Measurements from ENCODE around the gene PREX1. TPM values are rescaled to one million over a fixed set of nuclear protein-coding genes. Genes with fewer than 3 reads are reported as not detected.

Gene PREX1
- total RNA-seq, 1 experiment from 2014 or later: 34.3 TPM

- no peak overlapping the region for H3K27ac ChIP-seq
- H3K4me3 ChIP-seq: no peak overlapping the region
- no peak for DNase-seq (ENCODE audit: low read depth in 1 of 2, low spot score in 2 of 2)
- H3K36me3 ChIP-seq: no peaks in the 10 kb centered on the region
- H3K9me3 ChIP-seq (replicated peaks): no peaks in the 10 kb centered on the region
- no peaks in the 10 kb centered on the region for H3K27me3 ChIP-seq (replicated peaks)
- H3K4me1 ChIP-seq (replicated peaks): no peaks in the 10 kb centered on the region
Measured at GRCh38 chr20:48709744-48710143, 118.1 kb downstream of the PREX1 start.

- no peaks in the 10 kb centered on the region for H3K4me1 ChIP-seq (replicated peaks)
- no peaks in the 10 kb centered on the region for H3K9me3 ChIP-seq (replicated peaks)
- H3K27ac ChIP-seq: no peak overlapping the region
- H3K36me3 ChIP-seq: no peaks in the 10 kb centered on the region
- DNase-seq (ENCODE audit: low read depth in 1 of 2, low spot score in 2 of 2): no peak
- H3K4me3 ChIP-seq: no peak overlapping the region
- no peaks in the 10 kb centered on the region for H3K27me3 ChIP-seq (replicated peaks)
Measured at GRCh38 chr20:48709058-48709691, 118.6 kb downstream of the PREX1 start.

DNA sequence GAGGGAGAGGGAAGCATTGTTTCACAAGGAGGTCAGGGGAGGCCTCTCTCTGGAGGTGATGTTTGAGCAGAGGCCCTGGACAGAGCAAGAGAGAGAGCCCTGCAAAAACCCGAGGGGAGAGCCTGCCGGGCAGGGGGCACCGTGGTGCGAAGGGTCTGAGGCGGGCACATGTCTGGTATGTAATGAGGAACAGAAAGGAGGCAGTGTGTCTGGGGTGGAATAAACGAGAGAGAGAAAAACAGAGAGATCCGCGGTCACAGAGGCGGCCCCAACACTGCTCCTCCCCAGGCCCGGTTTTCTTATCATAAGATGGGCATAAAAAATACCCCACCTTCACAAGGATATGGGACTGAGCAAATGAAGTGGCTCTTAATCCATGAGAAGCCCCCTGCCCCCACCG is 119.2 kb downstream of the PREX1 start:
- Histone ChIP-seq H3K27me3 (replicated peaks) (no peaks in the 10 kb centered on the region), H3K27ac (no peak overlapping the region), H3K4me1 (replicated peaks) (no peaks in the 10 kb centered on the region), H3K9me3 (replicated peaks) (no peaks in the 10 kb centered on the region), H3K36me3 (no peaks in the 10 kb centered on the region), H3K4me3 (no peak overlapping the region)
- no peak for DNase-seq (ENCODE audit: low read depth in 1 of 2, low spot score in 2 of 2)

GRCh38 chr20:48708116-48708515 is 119.7 kb downstream of the PREX1 start:
- Histone ChIP-seq H3K4me1 (replicated peaks) (no peaks in the 10 kb centered on the region), H3K4me3 (no peak overlapping the region), H3K36me3 (no peaks in the 10 kb centered on the region), H3K27me3 (replicated peaks) (no peaks in the 10 kb centered on the region), H3K9me3 (replicated peaks) (no peaks in the 10 kb centered on the region), H3K27ac (no peak overlapping the region)
- DNase-seq (ENCODE audit: low read depth in 1 of 2, low spot score in 2 of 2): no peak

GRCh38 chr20:48706710-48707365 is 121.0 kb downstream of the PREX1 start:
- Histone ChIP-seq H3K27me3 (replicated peaks) (no peaks in the 10 kb centered on the region), H3K27ac (no peak overlapping the region), H3K9me3 (replicated peaks) (no peaks in the 10 kb centered on the region), H3K4me3 (no peak overlapping the region), H3K4me1 (replicated peaks) (no peaks in the 10 kb centered on the region), H3K36me3 (no peaks in the 10 kb centered on the region)
- no peak for DNase-seq (ENCODE audit: low read depth in 1 of 2, low spot score in 2 of 2)

DNA sequence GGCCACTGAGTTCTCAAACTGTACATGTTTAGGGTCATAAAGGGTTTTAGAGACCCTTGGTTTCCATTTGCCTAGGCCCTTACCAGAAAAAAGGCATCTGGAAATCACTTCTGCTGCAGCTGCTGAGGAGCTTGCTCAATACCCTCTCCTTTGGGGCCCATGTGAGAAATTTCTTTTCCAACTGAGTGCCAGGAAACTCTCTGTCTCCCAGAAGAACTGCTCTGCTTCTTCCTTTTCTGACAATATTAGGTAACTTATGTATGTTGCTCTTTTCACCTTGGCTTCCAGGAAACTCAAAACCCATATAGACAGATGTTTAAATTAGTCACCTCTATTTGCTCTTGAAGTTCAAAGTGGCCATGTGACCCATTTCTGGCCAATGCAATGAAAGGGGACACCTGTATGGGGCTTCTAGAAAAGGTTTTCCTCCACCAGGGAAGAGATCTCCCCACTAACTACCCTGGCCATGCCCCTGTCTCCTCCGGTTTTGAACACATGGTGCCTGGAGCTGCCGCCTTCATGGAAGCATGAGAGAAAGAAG is 121.6 kb downstream of the PREX1 start:
- DNase-seq (ENCODE audit: low read depth in 1 of 2, low spot score in 2 of 2): no peak

GRCh38 chr20:48705240-48706115 is 122.3 kb downstream of the PREX1 start:
- no peak for DNase-seq (ENCODE audit: low read depth in 1 of 2, low spot score in 2 of 2)
- H3K27ac ChIP-seq: no peak overlapping the region
- H3K4me3 ChIP-seq: no peak overlapping the region
- no peaks in the 10 kb centered on the region for H3K4me1 ChIP-seq (replicated peaks)
- no peaks in the 10 kb centered on the region for H3K9me3 ChIP-seq (replicated peaks)
- H3K36me3 ChIP-seq: peaks cover 7% of the 10 kb centered on the region; the same call in 1 of the 2 replicates
- H3K27me3 ChIP-seq (replicated peaks): no peaks in the 10 kb centered on the region

More for the DNA sequence above, 121.6 kb downstream of the PREX1 start:
- H3K9me3 ChIP-seq (replicated peaks): no peaks in the 10 kb centered on the region
- H3K4me1 ChIP-seq (replicated peaks): no peaks in the 10 kb centered on the region
- H3K27me3 ChIP-seq (replicated peaks): no peaks in the 10 kb centered on the region
- H3K27ac ChIP-seq: no peak overlapping the region
- no peak overlapping the region for H3K4me3 ChIP-seq
- H3K36me3 ChIP-seq: peaks cover 5% of the 10 kb centered on the region; the same call in 1 of the 2 replicates

DNA sequence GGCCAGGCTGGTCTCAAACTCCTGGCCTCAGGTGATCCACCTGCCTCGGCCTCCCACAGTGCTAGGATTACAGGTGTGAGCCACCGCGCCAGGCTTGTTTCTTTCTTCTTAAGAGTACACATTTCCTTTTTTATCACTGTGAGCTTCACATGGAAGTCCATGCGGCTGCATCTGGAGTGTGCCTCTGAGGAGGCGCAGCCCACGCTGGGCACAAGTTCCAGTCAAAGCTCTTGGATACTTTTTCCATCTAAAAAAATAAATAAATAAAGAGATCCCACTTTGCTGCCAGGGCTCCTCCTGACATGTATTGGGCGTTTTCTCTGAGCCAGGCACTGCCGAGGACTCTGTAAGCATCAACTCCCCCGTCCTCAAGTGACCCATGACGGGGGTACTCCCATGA is 123.0 kb downstream of the PREX1 start:
- no peaks in the 10 kb centered on the region for H3K27me3 ChIP-seq (replicated peaks)
- H3K36me3 ChIP-seq: peaks cover 7% of the 10 kb centered on the region; the same call in 1 of the 2 replicates
- no peak for DNase-seq (ENCODE audit: low read depth in 1 of 2, low spot score in 2 of 2)
- no peaks in the 10 kb centered on the region for H3K4me1 ChIP-seq (replicated peaks)
- H3K27ac ChIP-seq: no peak overlapping the region
- H3K9me3 ChIP-seq (replicated peaks): no peaks in the 10 kb centered on the region
- H3K4me3 ChIP-seq: no peak overlapping the region

DNA sequence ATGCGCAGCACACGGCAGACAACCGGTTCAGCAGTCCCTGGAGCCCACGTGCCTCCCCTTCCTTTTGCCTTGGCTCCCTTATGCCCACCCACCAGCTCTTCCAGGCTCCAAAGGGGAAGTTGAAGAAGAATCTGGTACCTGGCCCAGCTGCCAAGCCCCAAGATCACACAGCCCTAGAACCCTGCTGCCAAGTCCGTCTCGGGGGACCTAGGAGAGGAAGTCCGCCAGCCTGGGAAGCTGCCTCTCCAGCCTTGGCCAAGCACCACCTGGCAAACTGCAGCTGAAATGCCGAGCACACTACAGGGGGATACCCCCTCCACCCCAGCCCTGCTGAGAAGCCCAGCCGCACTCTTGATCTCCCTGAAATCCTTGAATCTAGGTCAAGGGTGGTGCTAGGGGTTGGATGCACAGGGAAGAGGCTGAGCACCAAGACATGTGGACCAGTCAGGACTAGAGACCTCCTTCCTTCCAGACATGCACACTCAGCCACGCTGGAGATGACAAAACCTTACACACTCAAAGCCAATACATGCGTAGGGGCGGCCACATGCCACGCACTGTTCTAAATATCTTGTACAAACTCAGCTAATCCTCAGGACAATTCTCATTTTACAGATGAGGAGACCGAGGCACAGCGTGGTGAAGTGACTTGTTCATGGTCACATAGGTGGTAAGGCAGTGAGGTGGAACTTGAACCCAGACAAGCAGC is 124.1 kb downstream of the PREX1 start:
- Histone ChIP-seq H3K27ac (no peak overlapping the region), H3K27me3 (replicated peaks) (no peaks in the 10 kb centered on the region), H3K4me3 (no peak overlapping the region), H3K4me1 (replicated peaks) (peaks cover under 1% of the 10 kb centered on the region; the same call in 1 of the 2 replicates), H3K9me3 (replicated peaks) (no peaks in the 10 kb centered on the region; the same call in 1 of the 2 replicates), H3K36me3 (peaks cover 9% of the 10 kb centered on the region)
- no peak for DNase-seq (ENCODE audit: low read depth in 1 of 2, low spot score in 2 of 2)

DNA sequence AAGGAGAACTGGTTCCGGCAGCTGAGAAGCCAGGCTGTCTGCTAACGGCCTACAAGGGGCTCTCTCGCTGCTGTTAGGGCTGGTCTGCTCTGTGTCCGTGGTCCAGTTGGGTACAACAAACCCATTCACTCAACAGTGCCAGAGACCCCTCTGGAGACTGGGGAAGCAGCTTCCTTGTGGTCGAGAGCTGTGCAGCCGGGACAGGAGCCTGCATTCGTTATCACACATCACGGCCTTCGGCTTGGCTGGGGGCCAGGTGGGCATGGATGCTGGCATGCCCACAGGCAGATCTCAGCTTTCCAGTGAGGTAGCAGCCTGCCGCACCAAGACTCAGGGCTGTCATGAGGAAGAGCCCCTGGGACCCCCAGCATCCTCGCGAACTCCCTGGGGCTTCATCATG is 124.7 kb downstream of the PREX1 start:
- Histone ChIP-seq H3K9me3 (replicated peaks) (no peaks in the 10 kb centered on the region; the same call in 1 of the 2 replicates), H3K27ac (no peak overlapping the region), H3K36me3 (peaks cover 12% of the 10 kb centered on the region), H3K4me3 (no peak overlapping the region), H3K4me1 (replicated peaks) (peaks cover 6% of the 10 kb centered on the region), H3K27me3 (replicated peaks) (no peaks in the 10 kb centered on the region)
- no peak for DNase-seq (ENCODE audit: low read depth in 1 of 2, low spot score in 2 of 2)

DNA sequence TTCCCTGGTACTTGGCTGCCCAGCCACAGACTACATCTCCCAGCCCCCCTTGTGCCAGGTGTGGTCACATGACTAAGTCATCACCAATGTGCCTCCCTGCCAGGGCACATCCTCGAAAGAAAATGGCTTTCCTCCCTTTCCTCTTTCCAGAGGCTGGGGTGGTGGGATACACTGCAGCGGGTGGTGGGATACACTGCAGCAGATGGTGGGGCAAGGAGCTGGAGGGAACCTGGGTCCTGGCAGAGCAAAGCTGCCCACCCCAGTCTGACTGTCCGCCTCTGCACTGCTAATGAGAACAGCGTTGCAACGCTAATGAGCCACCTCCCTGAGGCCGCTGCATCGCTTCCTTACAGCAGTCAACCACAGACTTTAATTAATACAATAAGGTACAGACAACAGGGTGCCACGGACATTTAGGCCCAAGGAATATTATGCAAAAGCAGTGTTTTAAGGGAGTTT is 125.3 kb downstream of the PREX1 start:
- no peaks in the 10 kb centered on the region; the same call in 1 of the 2 replicates for H3K9me3 ChIP-seq (replicated peaks)
- H3K27ac ChIP-seq: no peak overlapping the region
- H3K4me1 ChIP-seq (replicated peaks): peaks cover 12% of the 10 kb centered on the region
- H3K4me3 ChIP-seq: no peak overlapping the region
- DNase-seq (ENCODE audit: low read depth in 1 of 2, low spot score in 2 of 2): no peak
- H3K27me3 ChIP-seq (replicated peaks): no peaks in the 10 kb centered on the region
- peaks cover 12% of the 10 kb centered on the region for H3K36me3 ChIP-seq

GRCh38 chr20:48701702-48702101 is 126.1 kb downstream of the PREX1 start:
- Histone ChIP-seq H3K4me1 (replicated peaks) (peaks cover 12% of the 10 kb centered on the region), H3K4me3 (no peak overlapping the region), H3K36me3 (peaks cover 12% of the 10 kb centered on the region), H3K27me3 (replicated peaks) (no peaks in the 10 kb centered on the region), H3K27ac (no peak overlapping the region), H3K9me3 (replicated peaks) (no peaks in the 10 kb centered on the region; the same call in 1 of the 2 replicates)
- no peak for DNase-seq (ENCODE audit: low read depth in 1 of 2, low spot score in 2 of 2)

Measured in SJSA1 (cell line).